Osteoblast (primary cell): Measurements from ENCODE around the gene HELB. TPM values are rescaled to one million over a fixed set of nuclear protein-coding genes. Genes with fewer than 3 reads are reported as not detected.
A peak's percentile ranks its signal among the peaks of the same experiment; 100 is the strongest.

Experiments
- DNase-seq: peaks from one replicate; pipeline ENCODE4 v3.0.0; 2011; ENCODE audit warnings: low spot score, mixed read lengths; ENCODE audit not compliant: insufficient read length; ENCODE audit errors: missing footprints
- H2AFZ ChIP-seq: 2 replicates; pipeline ENCODE4 v1.6.0; 2011; ENCODE audit warnings: mild to moderate bottlenecking, low read length
- H3K27ac ChIP-seq: 2 replicates; pipeline ENCODE4 v1.5.1; 2011; ENCODE audit warnings: mild to moderate bottlenecking, low read depth, low read length, moderate library complexity
- H3K27me3 ChIP-seq: 2 replicates; pipeline ENCODE4 v1.6.0; 2012; ENCODE audit warnings: mild to moderate bottlenecking, control low read depth, inconsistent platforms, low read length, moderate library complexity; ENCODE audit not compliant: insufficient read depth
- H3K36me3 ChIP-seq: 2 replicates; pipeline ENCODE4 v1.5.1; 2011; ENCODE audit warnings: mild to moderate bottlenecking, low read length, control low read depth, moderate library complexity; ENCODE audit not compliant: insufficient read depth
- H3K4me1 ChIP-seq: 2 replicates; pipeline ENCODE4 v1.5.1; 2011; ENCODE audit warnings: mild to moderate bottlenecking, low read length, control low read depth, moderate library complexity; ENCODE audit not compliant: insufficient read depth
- H3K4me2 ChIP-seq: 2 replicates; pipeline ENCODE4 v1.6.0; 2011; ENCODE audit warnings: mild to moderate bottlenecking, low read length; ENCODE audit not compliant: insufficient read depth
- H3K4me3 ChIP-seq: fragments of 200-600 bp; sonication (generic); 3 replicates; pipeline ENCODE4 v1.5.1; 2012; ENCODE audit warnings: mild to moderate bottlenecking, low read length, inconsistent platforms; ENCODE audit not compliant: insufficient read depth
- H3K79me2 ChIP-seq: 2 replicates; pipeline ENCODE4 v1.6.0; 2012; ENCODE audit warnings: mild to moderate bottlenecking, low read length, control low read depth, inconsistent platforms; ENCODE audit not compliant: insufficient read depth
- H3K9me3 ChIP-seq: 2 replicates; pipeline ENCODE4 v1.5.1; 2011; ENCODE audit warnings: low read depth, low read length, control low read depth
- H4K20me1 ChIP-seq: 2 replicates; pipeline ENCODE4 v1.6.0; 2012; ENCODE audit warnings: mild to moderate bottlenecking, low read length, control low read depth; ENCODE audit not compliant: insufficient read depth
- CTCF ChIP-seq: IDR thresholded peaks from 2 replicates; pipeline ENCODE4 v1.5.1; 2011; ENCODE audit warnings: mild to moderate bottlenecking, low read depth, low read length, moderate library complexity; ENCODE audit errors: extremely low read depth
- total RNA-seq: library from RNA; depleted of rRNA; stranded (reverse); fragments of >200 nt; gene quantifications from 2 replicates; pipeline ENCODE4 v1.2.3, GENCODE V29; 2012

The HELB gene
- total RNA-seq, 1 donor: 2.2 TPM

GRCh38 chr12:66329941-66330340 is 27.6 kb downstream of the HELB start:
- Histone ChIP-seq H3K4me1 (peaks cover 10% of the 10 kb centered on the region), H3K27ac (no peak overlapping the region), H2AFZ (peak overlapping the region; percentile 8), H3K36me3 (no peaks in the 10 kb centered on the region), H3K79me2 (no peaks in the 10 kb centered on the region), H3K9me3 (no peaks in the 10 kb centered on the region), H4K20me1 (no peaks in the 10 kb centered on the region), H3K27me3 (no peaks in the 10 kb centered on the region), H3K4me2 (peak overlapping the region; percentile 8), H3K4me3 (no peak overlapping the region)
- DNase-seq: peak; percentile 90
- TF ChIP-seq CTCF: no peak

- Histone ChIP-seq H4K20me1 (no peaks in the 10 kb centered on the region), H3K4me3 (no peak overlapping the region), H2AFZ (no peak overlapping the region), H3K79me2 (no peaks in the 10 kb centered on the region), H3K4me2 (no peak overlapping the region), H3K36me3 (no peaks in the 10 kb centered on the region), H3K9me3 (no peaks in the 10 kb centered on the region), H3K27ac (no peak overlapping the region), H3K4me1 (peaks cover 12% of the 10 kb centered on the region), H3K27me3 (no peaks in the 10 kb centered on the region)
- no peak for TF ChIP-seq CTCF
- no peak for DNase-seq
These were observed 28.7 kb downstream of the HELB start for GRCh38 chr12:66331016-66331415.

- DNase-seq: no peak
- no peaks in the 10 kb centered on the region for H4K20me1 ChIP-seq
- H2AFZ ChIP-seq: no peak overlapping the region
- TF ChIP-seq CTCF: no peak
- no peak overlapping the region for H3K4me3 ChIP-seq
- H3K9me3 ChIP-seq: no peaks in the 10 kb centered on the region
- no peaks in the 10 kb centered on the region for H3K27me3 ChIP-seq
- no peaks in the 10 kb centered on the region for H3K36me3 ChIP-seq
- H3K79me2 ChIP-seq: no peaks in the 10 kb centered on the region
- no peak overlapping the region for H3K4me2 ChIP-seq
- no peak overlapping the region for H3K27ac ChIP-seq
- peaks cover 12% of the 10 kb centered on the region for H3K4me1 ChIP-seq
These were observed 29.5 kb downstream of the HELB start for GRCh38 chr12:66331814-66332213.

- DNase-seq: no peak
- Histone ChIP-seq H3K9me3 (no peaks in the 10 kb centered on the region), H3K36me3 (no peaks in the 10 kb centered on the region), H3K4me1 (peaks cover 5% of the 10 kb centered on the region), H3K27ac (no peak overlapping the region), H3K4me2 (no peak overlapping the region), H3K27me3 (no peaks in the 10 kb centered on the region), H2AFZ (no peak overlapping the region), H3K4me3 (no peak overlapping the region), H4K20me1 (no peaks in the 10 kb centered on the region), H3K79me2 (no peaks in the 10 kb centered on the region)
- TF ChIP-seq CTCF: no peak
These were observed 33.5 kb downstream of the HELB start for GRCh38 chr12:66335746-66336145.
